WTC11 (cell line): ENCODE measurements around the gene CEBPE. TPM values are rescaled to one million over a fixed set of nuclear protein-coding genes. Genes with fewer than 3 reads are reported as not detected.

Experiments
- ATAC-seq: fragments of 200-7000 bp; cut with Tn5 transposase; 2 replicates; pipeline ENCODE4 v1.10.0; 2021; ENCODE audit warnings: mild to moderate bottlenecking, moderate library complexity
- CTCF ChIA-PET: fragments of 300-600 bp; sonication (Branson Sonifier 250); formaldehyde crosslinking; loops from one replicate; lab custom pipeline; 2021; ENCODE audit warnings: antibody characterized with exemption; lab: Charles Lee
- POLR2A ChIA-PET: fragments of 350-600 bp; sonication (Branson Sonifier 250); formaldehyde crosslinking; loops from one replicate; lab custom pipeline; 2021; ENCODE audit warnings: antibody characterized with exemption; lab: Charles Lee
- DNase-seq: peaks from one replicate; pipeline ENCODE4 v3.0.0; 2021; ENCODE audit warnings: low spot score
- H3K27ac Mint-ChIP-seq: 2 replicates; pipeline ENCODE4 v1.8.0; 2021; ENCODE audit warnings: mixed read lengths
- H3K27me3 Mint-ChIP-seq: 2 replicates; pipeline ENCODE4 v1.8.0; 2021; ENCODE audit warnings: low read depth, mild to moderate bottlenecking, moderate library complexity, mixed read lengths
- H3K36me3 Mint-ChIP-seq: 2 replicates; pipeline ENCODE4 v1.8.0; 2021; ENCODE audit warnings: mixed read lengths
- H3K4me1 Mint-ChIP-seq: 2 replicates; pipeline ENCODE4 v1.8.0; 2022; ENCODE audit warnings: mixed read lengths
- H3K4me3 Mint-ChIP-seq: 2 replicates; pipeline ENCODE4 v1.8.0; 2021; ENCODE audit warnings: mild to moderate bottlenecking, moderate library complexity, mixed read lengths
- H3K9me3 Mint-ChIP-seq: 2 replicates; pipeline ENCODE4 v1.8.0; 2021; ENCODE audit warnings: mixed read lengths
- E2F1 ChIP-seq: sonication (generic); formaldehyde crosslinking; IDR thresholded peaks from 2 replicates; pipeline ENCODE4 v1.8.0; 2022; ENCODE audit warnings: mild to moderate bottlenecking, missing genetic modification reagents
- FOXJ3 ChIP-seq: sonication (generic); formaldehyde crosslinking; IDR thresholded peaks from 2 replicates; pipeline ENCODE4 v1.9.0; 2021; ENCODE audit warnings: missing genetic modification reagents, mild to moderate bottlenecking, borderline replicate concordance
- FOXK1 ChIP-seq: sonication (generic); formaldehyde crosslinking; IDR thresholded peaks from 2 replicates; pipeline ENCODE4 v1.8.0; 2022; ENCODE audit warnings: mild to moderate bottlenecking, moderate library complexity, missing genetic modification reagents
- GABPB1 ChIP-seq: sonication (generic); formaldehyde crosslinking; IDR thresholded peaks from 2 replicates; pipeline ENCODE4 v1.8.1; 2023; ENCODE audit warnings: mild to moderate bottlenecking, missing genetic modification reagents
- HMGA2 ChIP-seq: fragments of 250-450 bp; sonication (Bioruptor Pico); IDR thresholded peaks from 2 replicates; pipeline ENCODE4 v1.4.0; 2021; ENCODE audit warnings: mild to moderate bottlenecking, moderate library complexity
- NFYB ChIP-seq: sonication (generic); formaldehyde crosslinking; conservative IDR thresholded peaks from 2 replicates; pipeline ENCODE4 v1.8.0; 2022; ENCODE audit warnings: low read depth, missing genetic modification reagents
- NR1H2 ChIP-seq: sonication (generic); formaldehyde crosslinking; IDR thresholded peaks from 2 replicates; pipeline ENCODE4 v1.9.0; 2021; ENCODE audit warnings: mild to moderate bottlenecking, moderate library complexity, missing genetic modification reagents
- NR2C2 ChIP-seq: sonication (generic); formaldehyde crosslinking; IDR thresholded peaks from 2 replicates; pipeline ENCODE4 v1.8.0; 2022; ENCODE audit warnings: mild to moderate bottlenecking, missing genetic modification reagents
- NR3C1 ChIP-seq: sonication (generic); formaldehyde crosslinking; conservative IDR thresholded peaks from 2 replicates; pipeline ENCODE4 v1.8.1; 2023; ENCODE audit warnings: low read depth, mild to moderate bottlenecking, missing genetic modification reagents
- OVOL2 ChIP-seq: fragments of 250-450 bp; sonication (Bioruptor Pico); IDR thresholded peaks from 2 replicates; pipeline ENCODE4 v1.9.0; 2021; ENCODE audit warnings: mild to moderate bottlenecking, borderline replicate concordance
- RORB ChIP-seq: fragments of 250-450 bp; sonication (Bioruptor Pico); IDR thresholded peaks from 2 replicates; pipeline ENCODE4 v1.9.0; 2021; ENCODE audit warnings: mild to moderate bottlenecking
- SP1 ChIP-seq: sonication (generic); formaldehyde crosslinking; conservative IDR thresholded peaks from 2 replicates; pipeline ENCODE4 v1.8.1; 2022; ENCODE audit warnings: missing genetic modification reagents
- TEAD1 ChIP-seq: sonication (generic); formaldehyde crosslinking; IDR thresholded peaks from 2 replicates; pipeline ENCODE4 v1.8.0; 2022; ENCODE audit warnings: mild to moderate bottlenecking, missing genetic modification reagents
- TEAD4 ChIP-seq: sonication (generic); formaldehyde crosslinking; IDR thresholded peaks from 2 replicates; pipeline ENCODE4 v1.8.0; 2022; ENCODE audit warnings: mild to moderate bottlenecking, missing genetic modification reagents
- TP53 ChIP-seq: sonication (generic); formaldehyde crosslinking; IDR thresholded peaks from 2 replicates; pipeline ENCODE4 v1.8.1; 2023; ENCODE audit warnings: mild to moderate bottlenecking, missing genetic modification reagents
- ZNF263 ChIP-seq: sonication (generic); formaldehyde crosslinking; IDR thresholded peaks from 2 replicates; pipeline ENCODE4 v1.8.1; 2022; ENCODE audit warnings: low read depth, mild to moderate bottlenecking, moderate library complexity, missing genetic modification reagents
- ZNF416 ChIP-seq: fragments of 250-450 bp; sonication (Bioruptor Pico); IDR thresholded peaks from 2 replicates; pipeline ENCODE4 v1.9.0; 2021; ENCODE audit warnings: mild to moderate bottlenecking, inconsistent platforms
- total RNA-seq: library from RNA; stranded (reverse); gene quantifications from 3 replicates; pipeline ENCODE4 v1.2.3, GENCODE V29; 2021
- TF ChIP-seq, protein P1 (sequence below): fragments of 250-450 bp; sonication (Bioruptor Pico); IDR thresholded peaks from 2 replicates; pipeline ENCODE4 v1.9.0; 2021; ENCODE audit warnings: mild to moderate bottlenecking
- TF ChIP-seq, protein P2 (sequence below): sonication (generic); formaldehyde crosslinking; conservative IDR thresholded peaks from 2 replicates; pipeline ENCODE4 v1.8.1; 2023; ENCODE audit warnings: mild to moderate bottlenecking, low read depth, missing genetic modification reagents, moderate library complexity
- TF ChIP-seq, protein P3 (sequence below): sonication (generic); formaldehyde crosslinking; IDR thresholded peaks from 2 replicates; pipeline ENCODE4 v1.8.0; 2023; ENCODE audit warnings: missing genetic modification reagents, mild to moderate bottlenecking, borderline replicate concordance
- TF ChIP-seq, protein P4 (sequence below): sonication (generic); formaldehyde crosslinking; IDR thresholded peaks from 2 replicates; pipeline ENCODE4 v1.8.1; 2022; ENCODE audit warnings: missing genetic modification reagents, borderline replicate concordance

Gene CEBPE
- total RNA-seq, 1 experiment from 2014 or later = not detected

DNA sequence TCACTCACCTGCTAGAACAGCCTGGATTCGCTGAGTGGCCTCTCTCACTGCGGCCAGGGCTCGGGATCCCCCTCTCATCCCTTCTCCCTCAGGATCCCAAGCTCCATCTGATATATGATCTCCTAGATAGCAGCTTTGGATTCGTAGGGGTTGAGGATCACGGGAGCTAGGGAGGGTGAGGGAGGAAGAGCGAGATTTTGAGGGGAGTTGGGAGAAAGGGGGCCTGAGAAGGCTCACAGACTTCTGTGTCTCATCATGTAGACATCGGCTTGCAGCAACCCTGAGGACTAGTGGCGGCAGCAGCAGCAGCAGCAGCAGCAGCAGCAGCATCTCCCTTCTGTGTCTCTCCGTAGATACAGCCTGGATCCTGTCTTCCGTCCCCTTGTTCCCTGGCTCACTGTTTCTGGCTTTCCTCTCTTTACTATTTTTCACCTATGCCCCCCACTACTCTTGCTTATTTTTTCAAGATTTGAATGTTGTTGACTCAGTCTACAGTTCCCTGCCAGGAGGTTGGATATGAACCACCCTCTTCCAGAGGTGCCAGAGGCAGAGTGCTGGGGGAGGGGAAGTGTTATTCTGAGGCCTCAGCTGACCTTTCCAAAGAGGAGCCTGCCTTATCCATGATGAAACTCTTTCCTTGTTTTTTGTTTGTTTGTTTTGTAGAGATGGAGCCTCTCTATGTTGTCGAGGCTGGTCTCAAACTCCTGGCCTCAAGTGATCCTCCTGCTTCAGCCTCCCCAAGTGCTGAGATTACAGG, 14.3 kb downstream of the CEBPE start, which contains the start of gene CIROP:
CIROP (minus strand) TSS at position 399 of the 757 bp plus-strand sequence; CDS start at position 330, 69 bp downstream.
- ATAC-seq = peak; percentile 43

DNA sequence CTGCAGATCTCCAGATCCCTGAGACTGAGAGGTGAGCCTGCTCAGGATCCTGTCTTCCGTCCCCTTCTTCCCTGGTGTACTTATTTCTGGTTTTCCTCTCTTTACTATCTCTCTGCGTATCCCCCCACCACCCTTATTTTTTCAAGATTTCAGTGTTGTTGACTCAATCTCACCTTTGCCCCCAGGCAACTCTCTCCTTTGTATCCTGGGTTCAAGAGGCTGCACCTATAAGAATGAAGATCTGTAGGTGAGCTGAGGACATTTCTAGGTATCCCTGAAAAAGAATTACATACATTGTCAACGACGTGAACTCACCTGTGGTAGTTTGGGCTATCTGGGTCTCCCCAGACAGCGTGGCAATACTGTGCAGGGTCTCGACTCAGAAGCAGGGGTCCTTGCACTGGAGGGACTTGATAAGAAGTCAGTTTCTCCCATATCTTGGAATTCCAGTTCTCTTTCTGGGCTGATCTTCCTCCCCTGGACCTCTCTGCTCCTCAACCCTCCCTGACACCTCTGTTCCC, 14.9 kb downstream of the CEBPE start:
- H3K4me3 Mint-ChIP-seq = no peak overlapping the region
- ATAC-seq = no peak
- POLR2A ChIA-PET = interaction anchor here (1.1 kb wide), 1 partner anchor 10 kb away, joined by 3 read pairs; no protein-coding TSS in a partner anchor
- H3K27me3 Mint-ChIP-seq = peaks cover 17% of the 10 kb centered on the region
- peaks cover 51% of the 10 kb centered on the region for H3K4me1 Mint-ChIP-seq
- H3K27ac Mint-ChIP-seq = no peak overlapping the region; the same call in 1 of the 2 replicates
- CTCF ChIA-PET = interaction anchor here (0.8 to 6.9 kb wide), 5 partner anchors 9 to 35 kb away, joined by 3 to 43 read pairs (median 4); partner anchors contain the start of genes ACIN1 and C14orf119
- peaks cover 5% of the 10 kb centered on the region for H3K36me3 Mint-ChIP-seq
- TF ChIP-seq, protein P1, sequence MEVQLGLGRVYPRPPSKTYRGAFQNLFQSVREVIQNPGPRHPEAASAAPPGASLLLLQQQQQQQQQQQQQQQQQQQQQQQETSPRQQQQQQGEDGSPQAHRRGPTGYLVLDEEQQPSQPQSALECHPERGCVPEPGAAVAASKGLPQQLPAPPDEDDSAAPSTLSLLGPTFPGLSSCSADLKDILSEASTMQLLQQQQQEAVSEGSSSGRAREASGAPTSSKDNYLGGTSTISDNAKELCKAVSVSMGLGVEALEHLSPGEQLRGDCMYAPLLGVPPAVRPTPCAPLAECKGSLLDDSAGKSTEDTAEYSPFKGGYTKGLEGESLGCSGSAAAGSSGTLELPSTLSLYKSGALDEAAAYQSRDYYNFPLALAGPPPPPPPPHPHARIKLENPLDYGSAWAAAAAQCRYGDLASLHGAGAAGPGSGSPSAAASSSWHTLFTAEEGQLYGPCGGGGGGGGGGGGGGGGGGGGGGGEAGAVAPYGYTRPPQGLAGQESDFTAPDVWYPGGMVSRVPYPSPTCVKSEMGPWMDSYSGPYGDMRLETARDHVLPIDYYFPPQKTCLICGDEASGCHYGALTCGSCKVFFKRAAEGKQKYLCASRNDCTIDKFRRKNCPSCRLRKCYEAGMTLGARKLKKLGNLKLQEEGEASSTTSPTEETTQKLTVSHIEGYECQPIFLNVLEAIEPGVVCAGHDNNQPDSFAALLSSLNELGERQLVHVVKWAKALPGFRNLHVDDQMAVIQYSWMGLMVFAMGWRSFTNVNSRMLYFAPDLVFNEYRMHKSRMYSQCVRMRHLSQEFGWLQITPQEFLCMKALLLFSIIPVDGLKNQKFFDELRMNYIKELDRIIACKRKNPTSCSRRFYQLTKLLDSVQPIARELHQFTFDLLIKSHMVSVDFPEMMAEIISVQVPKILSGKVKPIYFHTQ = no peak
- TF ChIP-seq E2F1 (CRISPR knock-in tag) (no peak), NFYB (no peak), TEAD4 (CRISPR knock-in tag) (no peak), OVOL2 (CRISPR knock-in tag) (no peak), RORB (CRISPR knock-in tag) (no peak), ZNF263 (CRISPR knock-in tag) (no peak), TP53 (CRISPR knock-in tag) (no peak), TEAD1 (CRISPR knock-in tag) (no peak), HMGA2 (no peak), NR3C1 (CRISPR knock-in tag) (no peak), NR1H2 (CRISPR knock-in tag) (no peak), ZNF416 (CRISPR knock-in tag) (no peak), NR2C2 (CRISPR knock-in tag) (no peak), FOXJ3 (no peak), FOXK1 (CRISPR knock-in tag) (no peak)
- TF ChIP-seq, protein P2, sequence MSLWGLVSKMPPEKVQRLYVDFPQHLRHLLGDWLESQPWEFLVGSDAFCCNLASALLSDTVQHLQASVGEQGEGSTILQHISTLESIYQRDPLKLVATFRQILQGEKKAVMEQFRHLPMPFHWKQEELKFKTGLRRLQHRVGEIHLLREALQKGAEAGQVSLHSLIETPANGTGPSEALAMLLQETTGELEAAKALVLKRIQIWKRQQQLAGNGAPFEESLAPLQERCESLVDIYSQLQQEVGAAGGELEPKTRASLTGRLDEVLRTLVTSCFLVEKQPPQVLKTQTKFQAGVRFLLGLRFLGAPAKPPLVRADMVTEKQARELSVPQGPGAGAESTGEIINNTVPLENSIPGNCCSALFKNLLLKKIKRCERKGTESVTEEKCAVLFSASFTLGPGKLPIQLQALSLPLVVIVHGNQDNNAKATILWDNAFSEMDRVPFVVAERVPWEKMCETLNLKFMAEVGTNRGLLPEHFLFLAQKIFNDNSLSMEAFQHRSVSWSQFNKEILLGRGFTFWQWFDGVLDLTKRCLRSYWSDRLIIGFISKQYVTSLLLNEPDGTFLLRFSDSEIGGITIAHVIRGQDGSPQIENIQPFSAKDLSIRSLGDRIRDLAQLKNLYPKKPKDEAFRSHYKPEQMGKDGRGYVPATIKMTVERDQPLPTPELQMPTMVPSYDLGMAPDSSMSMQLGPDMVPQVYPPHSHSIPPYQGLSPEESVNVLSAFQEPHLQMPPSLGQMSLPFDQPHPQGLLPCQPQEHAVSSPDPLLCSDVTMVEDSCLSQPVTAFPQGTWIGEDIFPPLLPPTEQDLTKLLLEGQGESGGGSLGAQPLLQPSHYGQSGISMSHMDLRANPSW (CRISPR knock-in tag) = no peak
- TF ChIP-seq, protein P3, sequence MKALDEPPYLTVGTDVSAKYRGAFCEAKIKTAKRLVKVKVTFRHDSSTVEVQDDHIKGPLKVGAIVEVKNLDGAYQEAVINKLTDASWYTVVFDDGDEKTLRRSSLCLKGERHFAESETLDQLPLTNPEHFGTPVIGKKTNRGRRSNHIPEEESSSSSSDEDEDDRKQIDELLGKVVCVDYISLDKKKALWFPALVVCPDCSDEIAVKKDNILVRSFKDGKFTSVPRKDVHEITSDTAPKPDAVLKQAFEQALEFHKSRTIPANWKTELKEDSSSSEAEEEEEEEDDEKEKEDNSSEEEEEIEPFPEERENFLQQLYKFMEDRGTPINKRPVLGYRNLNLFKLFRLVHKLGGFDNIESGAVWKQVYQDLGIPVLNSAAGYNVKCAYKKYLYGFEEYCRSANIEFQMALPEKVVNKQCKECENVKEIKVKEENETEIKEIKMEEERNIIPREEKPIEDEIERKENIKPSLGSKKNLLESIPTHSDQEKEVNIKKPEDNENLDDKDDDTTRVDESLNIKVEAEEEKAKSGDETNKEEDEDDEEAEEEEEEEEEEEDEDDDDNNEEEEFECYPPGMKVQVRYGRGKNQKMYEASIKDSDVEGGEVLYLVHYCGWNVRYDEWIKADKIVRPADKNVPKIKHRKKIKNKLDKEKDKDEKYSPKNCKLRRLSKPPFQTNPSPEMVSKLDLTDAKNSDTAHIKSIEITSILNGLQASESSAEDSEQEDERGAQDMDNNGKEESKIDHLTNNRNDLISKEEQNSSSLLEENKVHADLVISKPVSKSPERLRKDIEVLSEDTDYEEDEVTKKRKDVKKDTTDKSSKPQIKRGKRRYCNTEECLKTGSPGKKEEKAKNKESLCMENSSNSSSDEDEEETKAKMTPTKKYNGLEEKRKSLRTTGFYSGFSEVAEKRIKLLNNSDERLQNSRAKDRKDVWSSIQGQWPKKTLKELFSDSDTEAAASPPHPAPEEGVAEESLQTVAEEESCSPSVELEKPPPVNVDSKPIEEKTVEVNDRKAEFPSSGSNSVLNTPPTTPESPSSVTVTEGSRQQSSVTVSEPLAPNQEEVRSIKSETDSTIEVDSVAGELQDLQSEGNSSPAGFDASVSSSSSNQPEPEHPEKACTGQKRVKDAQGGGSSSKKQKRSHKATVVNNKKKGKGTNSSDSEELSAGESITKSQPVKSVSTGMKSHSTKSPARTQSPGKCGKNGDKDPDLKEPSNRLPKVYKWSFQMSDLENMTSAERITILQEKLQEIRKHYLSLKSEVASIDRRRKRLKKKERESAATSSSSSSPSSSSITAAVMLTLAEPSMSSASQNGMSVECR (CRISPR knock-in tag) = no peak
- TF ChIP-seq, protein P4, sequence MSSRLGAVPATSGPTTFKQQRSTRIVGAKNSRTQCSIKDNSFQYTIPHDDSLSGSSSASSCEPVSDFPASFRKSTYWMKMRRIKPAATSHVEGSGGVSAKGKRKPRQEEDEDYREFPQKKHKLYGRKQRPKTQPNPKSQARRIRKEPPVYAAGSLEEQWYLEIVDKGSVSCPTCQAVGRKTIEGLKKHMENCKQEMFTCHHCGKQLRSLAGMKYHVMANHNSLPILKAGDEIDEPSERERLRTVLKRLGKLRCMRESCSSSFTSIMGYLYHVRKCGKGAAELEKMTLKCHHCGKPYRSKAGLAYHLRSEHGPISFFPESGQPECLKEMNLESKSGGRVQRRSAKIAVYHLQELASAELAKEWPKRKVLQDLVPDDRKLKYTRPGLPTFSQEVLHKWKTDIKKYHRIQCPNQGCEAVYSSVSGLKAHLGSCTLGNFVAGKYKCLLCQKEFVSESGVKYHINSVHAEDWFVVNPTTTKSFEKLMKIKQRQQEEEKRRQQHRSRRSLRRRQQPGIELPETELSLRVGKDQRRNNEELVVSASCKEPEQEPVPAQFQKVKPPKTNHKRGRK (CRISPR knock-in tag) = no peak
- no peaks in the 10 kb centered on the region for H3K9me3 Mint-ChIP-seq
- DNase-seq = no peak

More for the DNA sequence above, 14.3 kb downstream of the CEBPE start, which contains the start of gene CIROP:
- H3K36me3 Mint-ChIP-seq = peaks cover 4% of the 10 kb centered on the region; the same call in 1 of the 2 replicates
- no peak for DNase-seq
- TF ChIP-seq SP1 (CRISPR knock-in tag) = no peak
- peak; percentile 15; the same call in 1 of the 2 replicates for TF ChIP-seq GABPB1
- no peaks in the 10 kb centered on the region for H3K9me3 Mint-ChIP-seq
- peaks cover 46% of the 10 kb centered on the region for H3K4me1 Mint-ChIP-seq
- H3K27me3 Mint-ChIP-seq = peaks cover 17% of the 10 kb centered on the region
- ChIA-PET POLR2A (interaction anchor here (1.1 kb wide), 1 partner anchor 9 kb away, joined by 3 read pairs; no protein-coding TSS in a partner anchor), CTCF (interaction anchor here (1.1 to 6.9 kb wide), 4 partner anchors 8 to 36 kb away, joined by 3 to 43 read pairs (median 6); partner anchors contain the start of genes ACIN1 and C14orf119)
- peak within 1 kb of the TSS; percentile 18 for H3K4me3 Mint-ChIP-seq
- H3K27ac Mint-ChIP-seq = no peak within 1 kb of the TSS; the same call in none of the 2 replicates
